HepG2 (cell line): ENCODE measurements around the gene FURIN. TPM values are rescaled to one million over a fixed set of nuclear protein-coding genes. Genes with fewer than 3 reads are reported as not detected.

Experiments used
- ATAC-seq: fragments of 200-7000 bp; cut with Tn5 transposase; 3 replicates; pipeline ENCODE4 v1.9.1; 2020; ENCODE audit warnings: mild to moderate bottlenecking, moderate library complexity
- BruUV-seq: library from RNA; stranded (reverse); fragments of 400-500 nt; replicated peaks from 2 replicates; lab custom pipeline; 2021; lab: Mats Ljungman, UMichigan
- CTCF ChIA-PET: fragments of 300-600 bp; formaldehyde crosslinking; extraction: SDS; loops from one replicate; lab custom pipeline; 2021; ENCODE audit warnings: low total read pairs, inconsistent platforms, low intra/inter-chr PET ratio; lab: Yijun Ruan, JAX
- POLR2A ChIA-PET: fragments of 350-600 bp; sonication (Branson Sonifier 250); formaldehyde crosslinking; loops from one replicate; lab custom pipeline; 2020; ENCODE audit warnings: antibody characterized with exemption, inconsistent platforms; lab: Yijun Ruan, JAX
- DNase-seq: peaks from one replicate; pipeline ENCODE4 v3.0.0-alpha.2; 2015; ENCODE audit warnings: low spot score
- FAIRE-seq: peaks from 3 replicates; lab custom pipeline; 2011; peaks lifted over from hg19 to GRCh38; lab: Jason Lieb, UNC
- H2AFZ ChIP-seq: one replicate; pipeline ENCODE4 v1.6.1; 2011; ENCODE audit warnings: low read length, inconsistent platforms
- H3K27ac ChIP-seq: fragments of 300-600 bp; 3 replicates; pipeline ENCODE4 v1.8.0; 2011; ENCODE audit warnings: mixed run types, mild to moderate bottlenecking, mixed read lengths, low read length, inconsistent platforms; ENCODE audit not compliant: insufficient read depth; ENCODE audit errors: extremely low read length
- H3K27me3 ChIP-seq, 2 experiments: fragments of 200-600 bp in 1 of 2; 2 replicates in 1 of 2; 3 replicates in 1 of 2; pipeline versions ENCODE4 v1.6.0 to v1.8.0; 2011; ENCODE audit warnings: low read length in 2 of 2, mild to moderate bottlenecking in 2 of 2, moderate library complexity in 2 of 2, inconsistent platforms in 1 of 2; ENCODE audit not compliant: insufficient read depth in 2 of 2, control insufficient read depth in 1 of 2
- H3K36me3 ChIP-seq, 2 experiments: fragments of 200-600 bp in 1 of 2; replicated peaks in 1 of 2; 2 replicates in 1 of 2; 3 replicates in 1 of 2; pipeline versions ENCODE4 v1.5.1 to v1.8.0; 2011; ENCODE audit warnings: low read length in 2 of 2, inconsistent platforms in 1 of 2; ENCODE audit not compliant: insufficient read depth in 2 of 2, control insufficient read depth in 1 of 2
- H3K4me1 ChIP-seq: 2 replicates; pipeline ENCODE4 v1.5.1; 2012; ENCODE audit warnings: low read length, inconsistent platforms; ENCODE audit not compliant: insufficient read depth
- H3K4me2 ChIP-seq: 2 replicates; pipeline ENCODE4 v1.6.0; 2011; ENCODE audit warnings: low read depth, low read length, inconsistent platforms
- H3K4me3 ChIP-seq, 3 experiments: fragments of 200-600 bp in 1 of 3; sonication (generic), shearing (Covaris generic) in 1 of 3; replicated peaks in 1 of 3; 2 replicates each; pipeline ENCODE4 v1.5.1; 2011 to 2016; ENCODE audit warnings: low read length in 3 of 3, inconsistent platforms in 2 of 3, low read depth in 2 of 3, mild to moderate bottlenecking in 2 of 3, control low read depth in 1 of 3, mixed read lengths in 1 of 3; ENCODE audit not compliant: insufficient read depth in 1 of 3
- H3K79me2 ChIP-seq: one replicate; pipeline ENCODE4 v1.6.1; 2011; ENCODE audit warnings: low read length, inconsistent platforms; ENCODE audit not compliant: insufficient read depth
- H3K9ac ChIP-seq: 2 replicates; pipeline ENCODE4 v1.6.0; 2011; ENCODE audit warnings: mild to moderate bottlenecking, low read depth, low read length, inconsistent platforms; ENCODE audit not compliant: insufficient read depth
- H3K9me3 ChIP-seq: 2 replicates; pipeline ENCODE4 v1.5.1; 2012; ENCODE audit warnings: mild to moderate bottlenecking, low read length
- H4K20me1 ChIP-seq: 2 replicates; pipeline ENCODE4 v1.6.0; 2011; ENCODE audit warnings: inconsistent platforms, mild to moderate bottlenecking, low read length, moderate library complexity; ENCODE audit not compliant: insufficient read depth
- BHLHE40 ChIP-seq: IDR thresholded peaks from 2 replicates; pipeline ENCODE4 v1.6.1; 2011; ENCODE audit warnings: low read length, improper control_type of control experiment
- CBX5 ChIP-seq: sonication (generic); formaldehyde crosslinking; IDR thresholded peaks from 2 replicates; pipeline ENCODE4 v1.4.0; 2020; ENCODE audit warnings: missing genetic modification reagents, borderline replicate concordance
- CEBPG ChIP-seq: IDR thresholded peaks from 2 replicates; pipeline ENCODE4 v1.6.1; 2016
- CENPT ChIP-seq: sonication (generic); formaldehyde crosslinking; IDR thresholded peaks from 2 replicates; pipeline ENCODE4 v1.8.0; 2022; ENCODE audit warnings: low read depth, mild to moderate bottlenecking, moderate library complexity, missing genetic modification reagents
- FOSL2 ChIP-seq: sonication (generic); formaldehyde crosslinking; IDR thresholded peaks from 2 replicates; pipeline ENCODE4 v1.4.0; 2020; ENCODE audit warnings: missing genetic modification reagents
- HNF1A ChIP-seq, 2 experiments: sonication (generic) in 1 of 2; formaldehyde crosslinking in 1 of 2; IDR thresholded peaks; 2 replicates each; pipeline versions ENCODE4 v1.4.0 to v1.6.1; 2016 to 2020; ENCODE audit warnings: borderline replicate concordance in 1 of 2, low read depth in 1 of 2, mild to moderate bottlenecking in 1 of 2, missing genetic modification reagents in 1 of 2
- KDM4B ChIP-seq: sonication (generic); formaldehyde crosslinking; IDR thresholded peaks from 2 replicates; pipeline ENCODE4 v1.4.0; 2020; ENCODE audit warnings: missing genetic modification reagents
- SNAPC2 ChIP-seq: sonication (generic); formaldehyde crosslinking; IDR thresholded peaks from 2 replicates; pipeline ENCODE4 v1.8.1; 2022; ENCODE audit warnings: mild to moderate bottlenecking, missing genetic modification reagents
- WGBS: methylation state at CpG from one replicate; pipeline ENCODE4 v1.1.6; 2017; ENCODE audit warnings: low lambda C conversion rate; 5-methylcytosine and 5-hydroxymethylcytosine counted together
- in situ Hi-C: cut with HindIII; loops from 2 replicates; pipeline ENCODE4 v1.10.0; 2017; ENCODE audit warnings: low pct_unique_long_range_greater_than_20kb; ENCODE audit not compliant: extremely low pct_ligation_motif_present
- intact Hi-C: fragments of 100-400 bp; cut with micrococcal nuclease; formaldehyde crosslinking; loops from one replicate; pipeline ENCODE4 v1.10.0; 2022; ENCODE audit not compliant: unreplicated experiment
- polyA plus RNA-seq, 8 experiments: library from polyadenylated mRNA; depleted of rRNA in 3 of 8; stranded (reverse) in 7 of 8; unstranded in 1 of 8; fragments of >200 nt; fragmentation: Illumina TruSeq in 4 of 8; extraction: Trizol in 4 of 8; gene quantifications; 2 replicates each; pipeline versions ENCODE4 v1.2.1 to v1.2.3, GENCODE V29; 2011 to 2016; ENCODE audit warnings: low read depth in 4 of 8, missing spikeins in 1 of 8, mixed read lengths in 1 of 8; ENCODE audit not compliant: insufficient read depth in 1 of 8
- total RNA-seq, 5 experiments: library from RNA; depleted of rRNA; stranded (reverse); fragments of >200 nt; fragmentation: Illumina TruSeq; extraction: Trizol; gene quantifications; 2 replicates each; pipeline ENCODE4 v1.2.3, GENCODE V29; 2016; ENCODE audit warnings: low read depth in 1 of 5

Gene FURIN
- total and polyA plus RNA-seq, 2 of the 13 experiments (the other 11 are each of a cell fraction or from before 2014, with no cell fraction given): 15.2 to 17.4 TPM

GRCh38 chr15:90887037-90887481 is 18.7 kb downstream of the FURIN start:
- intact Hi-C loops: loop anchor here (5.0 kb wide), 1 partner anchor 45 kb away; the partner anchor contains the start of gene HDDC3
- Histone ChIP-seq H3K4me1 (peaks cover 36% of the 10 kb centered on the region), H3K9ac (no peak overlapping the region), H3K9me3 (no peaks in the 10 kb centered on the region), H3K4me3 (no peak overlapping the region), H4K20me1 (0 out of 2 replicates have a peak, but pooled peaks cover 2% of the 10 kb centered on the region), H3K27ac (no peak overlapping the region), H2AFZ (no peak overlapping the region), H3K79me2 (no peaks in the 10 kb centered on the region), H3K36me3 (no peaks in the 10 kb centered on the region; a peak in 2 of 5 replicates), H3K27me3 (peaks cover 0 to 7% of the 10 kb centered on the region in 2 experiments; a peak in 2 of 5 replicates), H3K4me2 (no peak overlapping the region)
- DNase-seq: no peak
- TF ChIP-seq CEBPG (CRISPR knock-in tag): no peak
- TF ChIP-seq CBX5 (CRISPR knock-in tag): no peak
- POLR2A ChIA-PET: interaction anchor here (5.1 kb wide), 1 partner anchor 13 kb away, joined by 41 read pairs; no protein-coding TSS in a partner anchor
- in situ Hi-C loops: loop anchor here (5.0 kb wide), 2 partner anchors 70 to 240 kb away; no protein-coding TSS in a partner anchor
- ATAC-seq: no peak
- no peak for FAIRE-seq
- 65% methylated on average over 7 of the region's 13 CpGs for WGBS
- CTCF ChIA-PET: interaction anchor here (1.9 kb wide), 2 partner anchors 68 to 239 kb away, joined by 12 to 20 read pairs; no protein-coding TSS in a partner anchor
- BruUV-seq: no TSS peak

GRCh38 chr15:90889313-90889730 is 20.9 kb downstream of the FURIN start:
- no peak overlapping the region for H3K27ac ChIP-seq
- in situ Hi-C loops: loop anchor here (5.0 kb wide), 2 partner anchors 72 to 242 kb away; no protein-coding TSS in a partner anchor
- 0% methylated on average over 3 of the region's 18 CpGs for whole genome bisulfite sequencing
- no peak for ATAC-seq
- H3K36me3 ChIP-seq: no peaks in the 10 kb centered on the region
- H3K9me3 ChIP-seq: no peaks in the 10 kb centered on the region
- ChIA-PET POLR2A (interaction anchor here (1.6 kb wide), 1 partner anchor 42 kb away, joined by 6 read pairs; no protein-coding TSS in a partner anchor), CTCF (no interaction called here)
- H3K4me2 ChIP-seq: no peak overlapping the region
- H4K20me1 ChIP-seq: no peaks in the 10 kb centered on the region
- no peaks in the 10 kb centered on the region for H3K79me2 ChIP-seq
- H3K4me1 ChIP-seq: peaks cover 22% of the 10 kb centered on the region
- peaks cover 0 to 7% of the 10 kb centered on the region in 2 experiments; a peak in 2 of 5 replicates for H3K27me3 ChIP-seq
- no peak for FAIRE-seq
- TF ChIP-seq BHLHE40: peak; percentile 40; the same call in 1 of the 2 replicates
- no peak for TF ChIP-seq CENPT (CRISPR knock-in tag)
- no peak for TF ChIP-seq KDM4B (CRISPR knock-in tag)
- TF ChIP-seq SNAPC2: no peak
- TF ChIP-seq FOSL2: peak; percentile 46
- no peak for TF ChIP-seq HNF1A (IDR thresholded peaks at IDR 0.05; ENCODE audit: low read depth)
- TF ChIP-seq HNF1A (CRISPR knock-in tag; IDR thresholded peaks at IDR 0.05; ENCODE audit: borderline replicate concordance): no peak
- H2AFZ ChIP-seq: no peak overlapping the region
- no peak overlapping the region for H3K9ac ChIP-seq
- no peak for DNase-seq
- H3K4me3 ChIP-seq: no peak overlapping the region
- no TSS peak for BruUV-seq
- intact Hi-C loops: loop anchor here (5.0 kb wide), 1 partner anchor 43 kb away; the partner anchor contains the start of gene HDDC3
